ENCODE measurements around the gene MYADML2.

- TF ChIP-seq CTCF (IDR thresholded peaks at IDR 0.05; ENCODE audit: control extremely low read depth in 1 of 3, insufficient read depth in 1 of 3, low read depth in 1 of 3, low read length in 3 of 3) (no peak), EP300 (IDR thresholded peaks at IDR 0.05; ENCODE audit: borderline replicate concordance in 1 of 2, low read depth in 2 of 2, low read length in 2 of 2) (no peak), EZH2 (IDR thresholded peaks at IDR 0.05; ENCODE audit: low read depth, low read length, severe bottlenecking) (no peak), JUN (IDR thresholded peaks at IDR 0.05; ENCODE audit: low read depth, low read length) (no peak), YY1 (IDR thresholded peaks at IDR 0.05; ENCODE audit: low read depth, low read length) (no peak), CREB1 (IDR thresholded peaks at IDR 0.05) (no peak), MAX (IDR thresholded peaks at IDR 0.05) (no peak), POLR2A (IDR thresholded peaks at IDR 0.05; ENCODE audit: control extremely low read depth in 1 of 2, low read depth in 2 of 2, low read length in 2 of 2) (no peak), RFX5 (IDR thresholded peaks at IDR 0.05; ENCODE audit: borderline replicate concordance, low read depth, low read length) (no peak)
- TF ChIP-seq, protein P1, sequence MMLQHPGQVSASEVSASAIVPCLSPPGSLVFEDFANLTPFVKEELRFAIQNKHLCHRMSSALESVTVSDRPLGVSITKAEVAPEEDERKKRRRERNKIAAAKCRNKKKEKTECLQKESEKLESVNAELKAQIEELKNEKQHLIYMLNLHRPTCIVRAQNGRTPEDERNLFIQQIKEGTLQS (IDR thresholded peaks at IDR 0.05; ENCODE audit: insufficient read depth, low read depth, low read length): no peak
- TF ChIP-seq, protein P2, sequence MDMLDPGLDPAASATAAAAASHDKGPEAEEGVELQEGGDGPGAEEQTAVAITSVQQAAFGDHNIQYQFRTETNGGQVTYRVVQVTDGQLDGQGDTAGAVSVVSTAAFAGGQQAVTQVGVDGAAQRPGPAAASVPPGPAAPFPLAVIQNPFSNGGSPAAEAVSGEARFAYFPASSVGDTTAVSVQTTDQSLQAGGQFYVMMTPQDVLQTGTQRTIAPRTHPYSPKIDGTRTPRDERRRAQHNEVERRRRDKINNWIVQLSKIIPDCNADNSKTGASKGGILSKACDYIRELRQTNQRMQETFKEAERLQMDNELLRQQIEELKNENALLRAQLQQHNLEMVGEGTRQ (IDR thresholded peaks at IDR 0.05; ENCODE audit: low read length): no peak
Observed at GRCh38 chr17:81914103-81914850, 32.8 kb downstream of the MYADML2 start.
